Measurements from ENCODE around the gene GPRC6A. TPM values are rescaled to one million over a fixed set of nuclear protein-coding genes. Genes with fewer than 3 reads are reported as not detected.

The GPRC6A gene
- polyA plus RNA-seq, 1 donor from 2014 or later: not detected

GRCh38 chr6:116764629-116764960 lies 64.3 kb downstream of the GPRC6A start:
- Mint-ChIP-seq H3K9me3 (no peaks in the 10 kb centered on the region), H3K27ac (no peak overlapping the region), H3K36me3 (no peaks in the 10 kb centered on the region), H3K27me3 (peaks cover 28% of the 10 kb centered on the region), H3K4me1 (peaks cover 3 to 11% (median 7%) of the 10 kb centered on the region in 3 donors), H3K4me3 (peak overlapping the region in 1 of 4 donors; percentile 30)

GRCh38 chr6:116763906-116764628 lies 64.8 kb downstream of the GPRC6A start:
- Mint-ChIP-seq H3K4me1 (peaks cover 3 to 11% (median 7%) of the 10 kb centered on the region in 3 donors), H3K4me3 (no peak overlapping the region), H3K36me3 (no peaks in the 10 kb centered on the region), H3K27me3 (peaks cover 29% of the 10 kb centered on the region), H3K27ac (no peak overlapping the region), H3K9me3 (no peaks in the 10 kb centered on the region)

- no peak overlapping the region for H3K4me3 Mint-ChIP-seq
- H3K9me3 Mint-ChIP-seq: no peaks in the 10 kb centered on the region
- H3K27ac Mint-ChIP-seq: no peak overlapping the region
- H3K36me3 Mint-ChIP-seq: no peaks in the 10 kb centered on the region
- peaks cover 3 to 11% (median 7%) of the 10 kb centered on the region in 3 donors for H3K4me1 Mint-ChIP-seq
- peaks cover 27% of the 10 kb centered on the region for H3K27me3 Mint-ChIP-seq
Observed at GRCh38 chr6:116763048-116763447, 65.8 kb downstream of the GPRC6A start.

- Mint-ChIP-seq H3K4me1 (peaks cover 3 to 11% (median 7%) of the 10 kb centered on the region in 3 donors), H3K27me3 (peaks cover 28% of the 10 kb centered on the region), H3K9me3 (no peaks in the 10 kb centered on the region), H3K27ac (no peak overlapping the region), H3K36me3 (no peaks in the 10 kb centered on the region), H3K4me3 (no peak overlapping the region)
Observed at GRCh38 chr6:116762235-116762634, 66.6 kb downstream of the GPRC6A start.

- no peak overlapping the region for H3K4me3 Mint-ChIP-seq
- no peaks in the 10 kb centered on the region for H3K36me3 Mint-ChIP-seq
- peaks cover 3 to 11% (median 7%) of the 10 kb centered on the region in 3 donors for H3K4me1 Mint-ChIP-seq
- H3K27me3 Mint-ChIP-seq: peaks cover 24% of the 10 kb centered on the region
- H3K27ac Mint-ChIP-seq: no peak overlapping the region
- H3K9me3 Mint-ChIP-seq: no peaks in the 10 kb centered on the region
Observed at GRCh38 chr6:116761779-116762178, 67.1 kb downstream of the GPRC6A start.

- Mint-ChIP-seq H3K36me3 (no peaks in the 10 kb centered on the region), H3K27ac (no peak overlapping the region), H3K9me3 (peaks cover 0 to 8% (median 8%) of the 10 kb centered on the region in 3 donors), H3K4me1 (no peaks in the 10 kb centered on the region), H3K4me3 (no peak overlapping the region), H3K27me3 (no peaks in the 10 kb centered on the region)
Observed at GRCh38 chr6:116745176-116745575, 83.7 kb downstream of the GPRC6A start.

Other genes with a start within 250 kb of the GPRC6A start
- not detected for gene RSPH4A, start 212.6 kb downstream of the GPRC6A start, polyA plus RNA-seq
- gene ZUP1, start 160.3 kb downstream of the GPRC6A start, polyA plus RNA-seq: 4.4 TPM
- gene KPNA5, start 147.9 kb downstream of the GPRC6A start, polyA plus RNA-seq: 11.5 TPM
- gene FAM162B, start 63.4 kb downstream of the GPRC6A start, polyA plus RNA-seq: not detected
- gene RFX6, start 48.2 kb upstream of the GPRC6A start, polyA plus RNA-seq: not detected